IMR-90 (cell line): ENCODE data around the gene IRF2BP2. TPM values are rescaled to one million over a fixed set of nuclear protein-coding genes. Genes with fewer than 3 reads are reported as not detected.

Source experiments
- ATAC-seq: fragments of 200-7000 bp; cut with Tn5 transposase; 2 replicates; pipeline ENCODE4 v1.9.1; 2020; ENCODE audit warnings: low read depth, mild to moderate bottlenecking, moderate library complexity
- BruUV-seq: library from RNA; stranded (reverse); fragments of 400-500 nt; replicated peaks from 2 replicates; lab custom pipeline; 2021; lab: Mats Ljungman, UMichigan
- CTCF ChIA-PET: fragments of 300-600 bp; formaldehyde crosslinking; extraction: SDS; loops from one replicate; lab custom pipeline; 2021; ENCODE audit warnings: antibody characterized with exemption; lab: Yijun Ruan, JAX
- POLR2A ChIA-PET: fragments of 300-600 bp; sonication (Branson Sonifier 250); formaldehyde crosslinking; loops from one replicate; lab custom pipeline; 2022; ENCODE audit warnings: antibody characterized with exemption; ENCODE audit not compliant: unreplicated experiment; lab: Charles Lee
- DNase-seq: peaks from one replicate; pipeline ENCODE4 v3.0.0; 2013
- H2AFZ ChIP-seq: replicated peaks from 2 replicates; pipeline ENCODE3; 2013; ENCODE audit warnings: low read length, mild to moderate bottlenecking; ENCODE audit not compliant: poor library complexity
- H2AK5ac ChIP-seq: 2 replicates; pipeline ENCODE4 v1.6.1; 2013; ENCODE audit warnings: low read depth, low read length, inconsistent platforms
- H2AK9ac ChIP-seq: replicated peaks from 2 replicates; pipeline ENCODE3; 2013; ENCODE audit warnings: mild to moderate bottlenecking, low read depth, low read length, moderate library complexity; ENCODE audit not compliant: poor library complexity
- H2BK120ac ChIP-seq: 2 replicates; pipeline ENCODE4 v1.6.1; 2013; ENCODE audit warnings: low read depth, low read length, inconsistent platforms
- H2BK15ac ChIP-seq: 3 replicates; pipeline ENCODE4 v1.6.1; 2013; ENCODE audit warnings: low read depth, low read length, inconsistent platforms
- H2BK20ac ChIP-seq: 2 replicates; pipeline ENCODE4 v1.6.1; 2013; ENCODE audit warnings: low read depth, mild to moderate bottlenecking, inconsistent platforms, low read length, moderate library complexity
- H2BK5ac ChIP-seq: 2 replicates; pipeline ENCODE4 v1.6.1; 2013; ENCODE audit warnings: mild to moderate bottlenecking, low read depth, low read length, inconsistent platforms; ENCODE audit not compliant: poor library complexity, severe bottlenecking
- H3K14ac ChIP-seq: replicated peaks from 2 replicates; pipeline ENCODE4 v1.6.1; 2013; ENCODE audit warnings: low read depth, low read length, inconsistent platforms
- H3K18ac ChIP-seq: 2 replicates; pipeline ENCODE4 v1.6.1; 2013; ENCODE audit warnings: low read depth, low read length, control low read depth
- H3K23ac ChIP-seq: 2 replicates; pipeline ENCODE4 v1.6.1; 2013; ENCODE audit warnings: low read depth, low read length, inconsistent platforms
- H3K27ac ChIP-seq: 2 replicates; pipeline ENCODE4 v1.5.1; 2013; ENCODE audit warnings: mild to moderate bottlenecking, control low read depth, low read length; ENCODE audit not compliant: insufficient read depth
- H3K27me3 ChIP-seq: 2 replicates; pipeline ENCODE4 v1.6.1; 2013; ENCODE audit warnings: low read length; ENCODE audit not compliant: control insufficient read depth, insufficient read depth
- H3K36me3 ChIP-seq: 2 replicates; pipeline ENCODE4 v1.6.1; 2013; ENCODE audit warnings: low read length, mixed read lengths; ENCODE audit not compliant: control insufficient read depth, insufficient read depth
- H3K4ac ChIP-seq: 2 replicates; pipeline ENCODE4 v1.6.1; 2013; ENCODE audit warnings: low read depth, low read length, inconsistent platforms
- H3K4me1 ChIP-seq: 2 replicates; pipeline ENCODE4 v1.6.1; 2013; ENCODE audit warnings: low read length, mixed read lengths; ENCODE audit not compliant: control insufficient read depth, insufficient read depth
- H3K4me2 ChIP-seq: 2 replicates; pipeline ENCODE4 v1.6.1; 2013; ENCODE audit warnings: low read depth, mild to moderate bottlenecking, control low read depth, low read length, moderate library complexity
- H3K4me3 ChIP-seq: 2 replicates; pipeline ENCODE4 v1.5.1; 2013; ENCODE audit warnings: low read depth, mild to moderate bottlenecking, control low read depth, low read length, moderate library complexity; ENCODE audit not compliant: insufficient read depth
- H3K56ac ChIP-seq: 2 replicates; pipeline ENCODE4 v1.6.1; 2013; ENCODE audit warnings: low read length, inconsistent platforms; ENCODE audit not compliant: insufficient read depth; ENCODE audit errors: extremely low read depth
- H3K79me1 ChIP-seq, 2 experiments: 2 replicates each; pipeline ENCODE4 v1.6.1; 2013; ENCODE audit warnings: low read length in 2 of 2, inconsistent platforms in 1 of 2, low read depth in 1 of 2
- H3K9ac ChIP-seq: 2 replicates; pipeline ENCODE4 v1.6.1; 2013; ENCODE audit warnings: low read depth, low read length, control low read depth
- H3K9me1 ChIP-seq: 2 replicates; pipeline ENCODE4 v1.6.1; 2013; ENCODE audit warnings: low read length, inconsistent platforms; ENCODE audit not compliant: insufficient read depth
- H3K9me3 ChIP-seq: 2 replicates; pipeline ENCODE4 v1.6.1; 2013; ENCODE audit warnings: low read length; ENCODE audit not compliant: control insufficient read depth, insufficient read depth
- H4K20me1 ChIP-seq: 2 replicates; pipeline ENCODE4 v1.6.1; 2013; ENCODE audit warnings: low read length, inconsistent platforms; ENCODE audit not compliant: insufficient read depth
- H4K5ac ChIP-seq: 2 replicates; pipeline ENCODE4 v1.6.1; 2013; ENCODE audit warnings: mild to moderate bottlenecking, low read depth, low read length, control low read depth
- H4K8ac ChIP-seq, 2 experiments: 2 replicates each; pipeline ENCODE4 v1.6.1; 2013; ENCODE audit warnings: low read depth in 2 of 2, low read length in 2 of 2, control low read depth in 1 of 2, inconsistent platforms in 1 of 2
- H4K91ac ChIP-seq: 2 replicates; pipeline ENCODE4 v1.6.1; 2013; ENCODE audit warnings: low read depth, low read length, inconsistent platforms; ENCODE audit not compliant: insufficient read depth
- CEBPB ChIP-seq: IDR thresholded peaks from 2 replicates; pipeline ENCODE4 v1.6.1; 2012; ENCODE audit warnings: low read depth, low read length, improper control_type of control experiment
- FOS ChIP-seq: fragments of 150-350 bp; IDR thresholded peaks from 2 replicates; pipeline ENCODE4 v1.6.1; 2016; ENCODE audit warnings: low read depth, low read length
- MAFK ChIP-seq: IDR thresholded peaks from 2 replicates; pipeline ENCODE4 v1.6.1; 2012; ENCODE audit warnings: low read depth, low read length, improper control_type of control experiment
- MAZ ChIP-seq: IDR thresholded peaks from 2 replicates; pipeline ENCODE4 v1.6.1; 2012; ENCODE audit warnings: low read depth, mild to moderate bottlenecking, low read length, improper control_type of control experiment, moderate library complexity, borderline replicate concordance
- NFE2L2 ChIP-seq: fragments of 150-350 bp; IDR thresholded peaks from 2 replicates; pipeline ENCODE4 v1.6.1; 2016; ENCODE audit warnings: low read depth, mild to moderate bottlenecking, low read length
- WGBS, 2 experiments: methylation state at CpG; one replicate each; pipeline versions ENCODE4 v1.1.5 to v1.1.7; 2013; ENCODE audit warnings: missing lambda C conversion rate in 2 of 2; ENCODE audit not compliant: insufficient read length in 1 of 2; ENCODE audit errors: extremely low coverage in 2 of 2; 5-methylcytosine and 5-hydroxymethylcytosine counted together
- dilution Hi-C: fragments of 300-500 bp; cut with HindIII; formaldehyde crosslinking; loops from one replicate; pipeline ENCODE4 v1.14.3; 2018; ENCODE audit warnings: low sequenced_read_pairs; ENCODE audit not compliant: unreplicated experiment
- in situ Hi-C: fragments of 300-500 bp; cut with MboI; formaldehyde crosslinking; loops from 3 replicates; pipeline ENCODE4 v1.14.3; 2019; ENCODE audit warnings: low sequenced_read_pairs, inconsistent platforms, mixed read lengths
- intact Hi-C: fragments of 100-400 bp; cut with micrococcal nuclease; formaldehyde crosslinking; loops from 2 replicates; pipeline ENCODE4 v1.10.0; 2022
- polyA plus RNA-seq, 3 experiments: library from polyadenylated mRNA; depleted of rRNA; stranded (reverse); fragments of >200 nt; gene quantifications; 2 replicates each; pipeline ENCODE4 v1.2.3, GENCODE V29; 2012; ENCODE audit warnings: low replicate concordance in 1 of 3
- total RNA-seq: library from RNA; depleted of rRNA; stranded (reverse); fragments of >200 nt; gene quantifications from 2 replicates; pipeline ENCODE4 v1.2.3, GENCODE V29; 2012

The IRF2BP2 gene
- total and polyA plus RNA-seq, 2 of the 4 experiments (the other 2 are of a cell fraction), result 47.0 to 66.6 TPM

DNA sequence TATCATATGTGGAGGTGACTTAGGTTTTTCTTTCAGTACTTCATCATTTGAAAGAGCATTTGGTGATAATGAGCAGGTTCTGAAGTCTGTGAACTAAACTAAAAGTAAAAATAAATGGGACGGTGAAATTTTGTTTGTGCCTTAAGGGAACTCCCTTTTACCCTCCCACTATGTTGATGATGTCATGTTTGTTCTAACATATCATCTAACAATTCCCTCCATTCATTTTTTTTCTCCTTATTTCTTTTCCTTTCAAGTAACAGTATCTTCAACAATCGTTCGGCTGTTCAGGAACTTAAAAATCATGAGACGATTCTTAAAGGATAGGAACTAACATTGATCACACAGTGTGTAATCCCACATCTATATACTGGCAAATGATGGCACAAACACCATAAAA is 30.0 kb upstream of the IRF2BP2 start:
- Histone ChIP-seq H3K9me1 (peaks cover 4% of the 10 kb centered on the region; the same call in 1 of the 2 replicates), H3K9me3 (no peaks in the 10 kb centered on the region), H2AK9ac (no peak overlapping the region), H4K5ac (no peak overlapping the region), H2BK20ac (no peak overlapping the region), H3K27ac (no peak overlapping the region), H3K18ac (no peak overlapping the region), H3K4me1 (no peaks in the 10 kb centered on the region), H2AK5ac (peak overlapping the region; percentile 15; the same call in 1 of the 2 replicates), H3K27me3 (no peaks in the 10 kb centered on the region), H2AFZ (no peak overlapping the region), H3K4me2 (no peak overlapping the region), H3K23ac (no peak overlapping the region), H2BK5ac (no peak overlapping the region), H3K14ac (no peak overlapping the region), H4K20me1 (no peaks in the 10 kb centered on the region), H2BK15ac (no peak overlapping the region), H3K4ac (no peak overlapping the region), H2BK120ac (no peak overlapping the region), H3K56ac (no peak overlapping the region), H3K36me3 (no peaks in the 10 kb centered on the region), H4K91ac (no peak overlapping the region), H4K8ac (no peak overlapping the region), H3K9ac (no peak overlapping the region), H3K79me1 (no peaks in the 10 kb centered on the region), H3K4me3 (no peak overlapping the region)
- POLR2A ChIA-PET, result no interaction called here
- CTCF ChIA-PET, result interaction anchor here (0.7 kb wide), 1 partner anchor 19 kb away, joined by 5 read pairs; no protein-coding TSS in a partner anchor
- intact Hi-C loops (loop anchor here (5.0 kb wide), 1 partner anchor 42 kb away; no protein-coding TSS in a partner anchor), in situ Hi-C loops (no loop called here), dilution Hi-C loops (no loop called here)
- no peak for TF ChIP-seq MAFK
- no peak for TF ChIP-seq MAZ
- no peak for TF ChIP-seq FOS
- no peak for TF ChIP-seq CEBPB
- no peak for TF ChIP-seq NFE2L2
- DNase-seq, result no peak
- 92% methylated on average over 2 of the region's 4 CpGs; no CpG with 5 or more reads in 1 of the 2 experiments for WGBS, 2 experiments
- no TSS peak for BruUV-seq
- no peak for ATAC-seq
